Measurements from ENCODE around the gene AP3S1.

The AP3S1 gene

GRCh38 chr5:115857057-115857479 lies 15.3 kb downstream of the AP3S1 start:
- H3K4me1 ChIP-seq (ENCODE audit: control insufficient read depth in 1 of 2, insufficient read depth in 1 of 2, low read depth in 1 of 2, low read length in 1 of 2): peaks cover 25 to 35% of the 10 kb centered on the region in 2 experiments
- peak overlapping the region; percentile 11 for H3K27ac ChIP-seq
- TF ChIP-seq CTCF (IDR thresholded peaks at IDR 0.05): no peak
- no peaks in the 10 kb centered on the region for H3K27me3 ChIP-seq
- no peak overlapping the region for H3K4me3 ChIP-seq (ENCODE audit: low read depth in 1 of 2, low read length in 1 of 2)
- H3K9me3 ChIP-seq: no peaks in the 10 kb centered on the region
- no peaks in the 10 kb centered on the region for H3K36me3 ChIP-seq

GRCh38 chr5:115857626-115858349 lies 16.1 kb downstream of the AP3S1 start:
- Histone ChIP-seq H3K27ac (peak overlapping the region; percentile 11), H3K27me3 (no peaks in the 10 kb centered on the region), H3K4me3 (ENCODE audit: low read depth in 1 of 2, low read length in 1 of 2) (no peak overlapping the region), H3K36me3 (no peaks in the 10 kb centered on the region), H3K4me1 (ENCODE audit: control insufficient read depth in 1 of 2, insufficient read depth in 1 of 2, low read depth in 1 of 2, low read length in 1 of 2) (peaks cover 25 to 35% of the 10 kb centered on the region in 2 experiments), H3K9me3 (no peaks in the 10 kb centered on the region)
- TF ChIP-seq CTCF (IDR thresholded peaks at IDR 0.05): no peak

GRCh38 chr5:115858396-115858795 lies 16.7 kb downstream of the AP3S1 start:
- no peaks in the 10 kb centered on the region for H3K27me3 ChIP-seq
- no peak overlapping the region for H3K4me3 ChIP-seq (ENCODE audit: low read depth in 1 of 2, low read length in 1 of 2)
- no peak for TF ChIP-seq CTCF (IDR thresholded peaks at IDR 0.05)
- no peaks in the 10 kb centered on the region for H3K36me3 ChIP-seq
- H3K9me3 ChIP-seq: no peaks in the 10 kb centered on the region
- no peak overlapping the region for H3K27ac ChIP-seq
- peaks cover 25 to 35% of the 10 kb centered on the region in 2 experiments for H3K4me1 ChIP-seq (ENCODE audit: control insufficient read depth in 1 of 2, insufficient read depth in 1 of 2, low read depth in 1 of 2, low read length in 1 of 2)

- Histone ChIP-seq H3K27me3 (no peaks in the 10 kb centered on the region), H3K4me3 (ENCODE audit: low read depth in 1 of 2, low read length in 1 of 2) (no peak overlapping the region), H3K4me1 (ENCODE audit: control insufficient read depth in 1 of 2, insufficient read depth in 1 of 2, low read depth in 1 of 2, low read length in 1 of 2) (peaks cover 25 to 35% of the 10 kb centered on the region in 2 experiments), H3K9me3 (no peaks in the 10 kb centered on the region), H3K36me3 (no peaks in the 10 kb centered on the region), H3K27ac (no peak overlapping the region)
- no peak for TF ChIP-seq CTCF (IDR thresholded peaks at IDR 0.05)
Observed at GRCh38 chr5:115859378-115859777, 17.6 kb downstream of the AP3S1 start.

GRCh38 chr5:115869256-115869795 lies 27.6 kb downstream of the AP3S1 start:
- no peak overlapping the region for H3K4me3 ChIP-seq (ENCODE audit: low read depth in 1 of 2, low read length in 1 of 2)
- H3K27me3 ChIP-seq: no peaks in the 10 kb centered on the region
- peaks cover 25% of the 10 kb centered on the region for H3K36me3 ChIP-seq
- H3K4me1 ChIP-seq (ENCODE audit: control insufficient read depth in 1 of 2, insufficient read depth in 1 of 2, low read depth in 1 of 2, low read length in 1 of 2): peaks cover 19 to 21% of the 10 kb centered on the region in 2 experiments
- H3K9me3 ChIP-seq: no peaks in the 10 kb centered on the region
- TF ChIP-seq CTCF (IDR thresholded peaks at IDR 0.05): no peak
- no peak overlapping the region for H3K27ac ChIP-seq
